Activated CD4-positive, alpha-beta T cell treated with anti-CD3 and anti-CD28 coated beads for 1 hour (primary cell): ENCODE data around the gene NDUFB11.

Source experiments
- DNase-seq: peaks from one replicate; pipeline ENCODE4 v3.0.0-alpha.2; 2020

Gene NDUFB11

GRCh38 chrX:47144626-47145394, at the start of gene NDUFB11, which contains the start of gene RBM10:
NDUFB11 (minus strand) TSS chrX:47144702; CDS start chrX:47144679, 23 bp downstream.
RBM10 (plus strand) TSS chrX:47145221; CDS start chrX:47147482, 2,261 bp downstream.
- peak; percentile 77 for DNase-seq

DNA sequence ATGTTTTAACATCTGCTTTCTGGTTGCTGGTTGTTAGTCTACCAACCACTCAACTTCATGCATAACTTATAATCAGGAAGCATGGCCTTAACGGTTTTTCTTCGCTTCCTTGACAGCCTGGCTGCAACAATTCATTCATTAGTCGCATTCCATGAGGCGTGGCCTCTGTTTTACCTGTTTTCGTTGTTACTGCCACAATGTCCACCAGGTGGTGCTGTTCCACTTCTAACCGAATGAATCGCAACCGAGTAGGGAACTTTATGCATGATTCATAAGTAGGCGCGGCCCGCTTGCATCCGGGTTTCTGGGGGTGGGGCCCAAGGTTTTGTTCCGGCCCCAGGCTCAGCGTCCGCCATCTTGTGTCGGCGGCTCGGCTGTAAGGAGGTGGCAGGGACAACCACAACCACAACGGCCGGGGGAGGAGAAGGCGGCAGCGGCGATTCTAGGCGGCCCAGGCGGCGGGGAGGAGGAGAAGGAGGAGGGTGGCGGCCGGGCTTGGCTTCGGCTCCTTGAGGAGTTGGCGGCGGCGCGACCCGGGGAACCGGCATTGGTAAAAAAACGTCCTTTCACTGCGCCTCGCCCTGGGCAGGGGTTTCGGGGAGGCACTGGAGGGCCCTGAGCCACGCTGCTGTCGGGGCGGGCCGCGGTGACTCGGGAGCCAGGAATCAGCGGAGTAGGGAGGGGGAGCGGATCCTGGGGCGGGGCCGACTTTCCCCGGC, 49.1 kb upstream of the NDUFB11 start, which contains the start of gene UBA1:
UBA1 (plus strand) TSS at position 355 of the 719 bp plus-strand sequence. CDS start 4,974 bp downstream, outside the sequence.
- peak; percentile 87 for DNase-seq

DNA sequence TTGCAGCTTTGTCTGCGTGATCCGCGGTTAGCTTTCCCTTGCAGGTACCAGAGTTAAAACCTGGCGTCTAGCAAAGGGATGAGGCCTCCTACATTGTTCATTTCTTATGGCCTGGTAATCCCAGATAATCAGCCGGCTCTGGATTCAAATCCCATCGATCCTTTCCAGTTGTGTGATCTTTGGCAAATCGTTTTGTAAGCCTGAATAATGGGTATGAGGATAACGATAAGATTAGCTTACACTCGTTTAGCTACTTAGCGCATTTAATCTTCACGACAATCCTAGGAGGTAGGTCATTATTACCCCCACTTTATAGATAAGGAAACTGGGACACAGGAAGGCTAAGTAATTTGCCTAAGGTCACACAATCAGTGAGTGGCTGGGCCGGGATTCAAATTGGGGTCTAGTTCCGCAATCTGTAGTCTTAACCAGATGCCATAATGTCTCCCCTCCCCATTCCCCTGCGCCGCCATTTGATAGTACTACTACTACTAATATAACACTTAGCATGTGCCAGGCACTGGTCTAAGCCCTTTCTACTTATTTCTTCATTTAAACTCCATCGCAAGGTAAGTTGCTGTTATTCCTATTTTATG, 47.4 kb upstream of the NDUFB11 start:
- DNase-seq: no peak

GRCh38 chrX:47191331-47191730, 46.8 kb upstream of the NDUFB11 start:
- peak; percentile 18 for DNase-seq

DNA sequence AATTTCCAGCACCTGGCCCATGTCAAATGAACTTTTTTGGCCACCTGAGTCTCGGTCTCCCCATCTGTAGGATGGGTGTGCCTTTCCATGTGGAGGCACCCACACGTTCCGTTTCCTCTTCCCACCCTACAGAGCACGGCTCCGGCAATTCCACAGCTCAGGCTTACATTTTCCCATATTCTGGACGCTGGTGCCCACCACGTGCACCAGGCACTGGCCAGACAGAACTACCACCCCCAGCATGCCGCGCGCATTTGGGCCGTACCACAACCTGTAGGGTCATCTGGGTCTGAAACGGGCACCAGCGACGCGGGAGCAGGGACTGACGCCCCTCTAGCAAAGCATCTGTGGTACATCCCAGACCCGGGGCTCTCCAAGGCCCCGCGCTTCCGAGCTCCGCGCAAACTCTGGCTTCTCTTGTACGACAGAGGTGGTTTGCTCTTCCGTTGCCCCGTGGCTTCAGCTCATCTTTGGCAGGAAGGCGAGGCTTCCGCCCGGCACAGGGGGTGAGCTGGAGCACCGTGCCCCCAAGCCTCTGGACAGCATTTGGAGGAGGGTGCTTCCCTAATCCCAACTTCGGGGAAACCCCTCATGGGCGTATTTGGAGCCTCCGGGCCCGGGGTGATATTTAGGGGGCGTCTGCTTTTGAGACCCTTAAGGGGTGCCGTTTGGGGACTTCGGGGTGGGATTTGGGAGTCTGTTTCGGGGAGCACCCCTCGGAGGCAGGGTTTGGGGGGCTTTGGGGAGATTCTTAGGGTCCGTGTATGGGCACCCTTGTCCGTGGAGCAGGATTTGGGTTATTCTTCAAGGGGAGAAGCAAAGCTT, 46.2 kb upstream of the NDUFB11 start:
- peak; percentile 64 for DNase-seq

- DNase-seq: no peak
These were observed 45.4 kb upstream of the NDUFB11 start for GRCh38 chrX:47189906-47190305.

DNA sequence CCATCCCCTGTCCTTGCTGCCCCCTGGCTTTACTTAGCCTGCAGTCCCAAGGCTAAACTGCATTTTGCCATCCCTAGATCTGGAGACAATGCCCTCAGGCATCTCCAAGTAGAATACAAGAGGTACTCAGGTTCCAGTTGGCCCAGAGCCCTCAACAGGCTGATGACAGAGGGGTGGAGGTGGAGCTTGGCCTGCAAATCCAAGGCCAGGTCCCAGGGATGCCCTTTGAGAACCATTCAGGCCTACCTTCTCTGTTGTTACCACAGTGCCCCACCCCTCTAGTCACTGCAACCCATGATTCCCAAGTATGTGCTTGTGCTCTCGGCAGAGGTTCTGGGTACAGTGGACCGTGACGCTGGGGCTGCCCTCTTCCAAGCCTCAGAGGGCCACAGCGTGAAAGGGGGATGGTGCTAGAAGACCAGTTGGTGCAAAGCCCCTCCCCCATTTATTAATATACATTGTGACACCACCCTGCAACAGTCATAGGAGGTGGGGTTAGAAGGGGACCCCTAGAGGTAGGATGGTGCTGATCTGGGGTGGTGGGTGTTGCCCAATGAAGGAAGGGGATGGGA, 42.7 kb upstream of the NDUFB11 start:
- DNase-seq: no peak

DNA sequence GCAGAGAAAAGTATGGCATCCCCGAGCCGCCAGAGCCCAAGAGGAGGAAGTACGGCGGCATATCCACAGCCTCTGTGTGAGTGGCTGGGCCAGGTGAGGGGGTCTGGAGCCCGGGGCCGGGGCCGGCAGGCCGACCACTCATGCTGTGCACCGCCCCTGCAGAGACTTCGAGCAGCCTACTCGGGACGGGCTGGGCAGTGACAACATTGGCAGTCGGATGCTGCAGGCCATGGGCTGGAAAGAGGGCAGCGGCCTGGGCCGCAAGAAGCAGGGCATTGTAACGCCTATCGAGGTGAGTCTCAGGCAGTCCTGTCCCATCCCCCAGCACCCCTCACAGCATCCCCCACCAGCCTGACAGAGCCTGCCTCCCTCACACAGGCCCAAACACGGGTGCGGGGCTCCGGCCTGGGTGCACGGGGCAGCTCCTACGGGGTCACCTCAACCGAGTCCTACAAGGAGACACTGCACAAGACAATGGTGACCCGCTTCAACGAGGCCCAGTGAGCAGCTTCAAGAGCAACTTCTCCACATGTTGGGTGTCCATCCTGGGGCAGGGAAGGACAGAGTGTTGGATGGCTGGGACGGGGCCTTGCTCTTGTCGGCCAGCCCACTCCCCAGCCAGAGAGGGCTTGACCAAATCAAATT, 41.7 kb upstream of the NDUFB11 start:
- no peak for DNase-seq

DNA sequence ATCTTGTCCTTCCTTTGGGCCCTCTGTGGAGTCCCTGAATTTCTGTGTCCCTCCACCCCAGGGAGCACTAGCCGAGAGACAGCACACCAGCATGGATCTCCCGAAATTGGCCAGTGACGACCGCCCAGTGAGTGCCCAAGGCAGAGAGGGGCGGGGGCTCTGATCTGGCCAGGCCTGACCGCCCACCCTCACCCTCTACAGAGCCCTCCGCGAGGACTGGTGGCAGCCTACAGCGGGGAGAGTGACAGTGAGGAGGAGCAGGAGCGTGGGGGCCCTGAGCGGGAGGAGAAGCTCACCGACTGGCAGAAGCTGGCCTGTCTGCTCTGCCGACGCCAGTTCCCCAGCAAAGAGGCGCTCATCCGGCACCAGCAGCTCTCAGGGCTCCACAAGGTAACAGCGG, 40.7 kb upstream of the NDUFB11 start:
- no peak for DNase-seq

DNA sequence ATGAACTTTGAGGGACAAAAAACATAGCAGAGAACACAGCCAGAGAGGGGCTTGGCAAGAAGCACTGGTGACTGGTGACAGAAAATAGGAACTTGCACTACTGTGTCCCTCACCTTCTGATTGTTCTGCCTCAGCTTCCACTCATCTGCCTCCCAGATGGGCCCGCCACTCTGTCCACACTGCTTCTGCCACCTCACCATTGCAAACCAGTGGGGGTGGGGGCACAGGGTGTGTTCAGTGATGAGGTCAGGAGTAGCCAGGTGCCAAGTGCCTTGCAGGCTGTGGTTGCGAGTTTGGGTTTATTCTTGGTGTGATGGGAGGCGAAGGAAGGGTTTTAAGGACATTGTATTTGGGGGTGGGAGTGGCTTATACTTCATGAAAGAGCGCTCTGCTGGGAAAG, 40.0 kb upstream of the NDUFB11 start:
- no peak for DNase-seq

DNA sequence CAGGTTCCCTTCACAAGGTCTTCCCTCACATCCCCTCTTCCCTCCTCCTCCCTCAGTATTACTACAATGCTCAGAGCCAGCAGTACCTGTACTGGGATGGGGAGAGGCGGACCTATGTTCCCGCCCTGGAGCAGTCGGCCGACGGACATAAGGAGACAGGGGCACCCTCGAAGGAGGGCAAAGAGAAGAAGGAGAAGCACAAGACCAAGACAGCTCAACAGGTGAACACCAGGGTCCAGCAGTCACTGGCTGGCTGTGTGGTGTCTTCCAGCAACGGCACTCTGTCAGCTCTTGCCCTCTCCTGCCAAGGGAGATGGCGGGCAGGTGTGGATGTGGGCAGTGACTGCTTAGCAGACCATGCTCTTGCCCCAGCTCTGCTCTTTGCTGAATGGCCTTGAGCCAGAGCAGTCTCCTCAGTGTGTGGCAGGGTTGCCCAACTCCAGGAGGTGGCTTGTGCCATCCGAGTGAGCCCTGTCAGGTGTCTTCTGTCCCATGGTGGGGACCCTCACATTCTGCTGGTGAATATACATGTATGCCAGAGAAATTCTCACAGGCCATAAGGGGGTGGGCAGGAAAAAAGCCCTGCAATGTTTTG, 37.7 kb upstream of the NDUFB11 start:
- DNase-seq: no peak

- no peak for DNase-seq
These were observed 36.8 kb upstream of the NDUFB11 start for GRCh38 chrX:47181301-47181700.

- DNase-seq: no peak
These were observed 35.8 kb upstream of the NDUFB11 start for GRCh38 chrX:47180346-47180745.

GRCh38 chrX:47179928-47180255, 35.4 kb upstream of the NDUFB11 start:
- no peak for DNase-seq

DNA sequence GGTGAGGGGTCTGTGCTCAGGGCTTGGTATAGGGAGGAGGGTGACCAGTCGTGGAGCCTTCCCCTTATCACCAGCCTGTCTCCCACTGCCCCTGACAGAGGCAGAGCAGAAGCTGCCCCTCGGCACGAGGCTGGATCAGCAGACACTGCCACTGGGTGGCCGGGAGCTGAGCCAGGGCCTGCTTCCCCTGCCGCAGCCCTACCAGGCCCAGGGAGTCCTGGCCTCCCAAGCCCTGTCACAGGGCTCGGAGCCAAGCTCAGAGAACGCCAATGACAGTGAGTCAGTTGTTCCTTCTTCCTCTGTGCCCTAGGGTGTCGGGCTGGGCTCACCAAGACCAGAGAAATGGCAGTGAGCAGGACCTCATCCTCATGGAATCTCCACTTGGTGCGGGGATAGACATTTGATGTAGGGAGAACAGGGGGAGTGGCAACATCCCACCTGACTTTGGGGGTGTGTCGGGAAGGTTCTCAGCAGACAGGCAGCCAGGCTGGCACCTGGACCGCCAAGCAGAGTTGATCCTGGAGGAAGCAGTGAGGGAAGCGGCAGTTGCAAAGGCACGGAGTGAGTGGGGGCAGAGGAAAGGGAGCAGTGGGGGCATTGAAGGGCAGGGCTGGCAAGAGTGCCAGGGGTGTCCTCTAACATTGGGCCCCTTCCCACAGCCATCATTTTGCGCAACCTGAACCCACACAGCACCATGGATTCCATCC, 34.9 kb upstream of the NDUFB11 start:
- DNase-seq: no peak

DNA sequence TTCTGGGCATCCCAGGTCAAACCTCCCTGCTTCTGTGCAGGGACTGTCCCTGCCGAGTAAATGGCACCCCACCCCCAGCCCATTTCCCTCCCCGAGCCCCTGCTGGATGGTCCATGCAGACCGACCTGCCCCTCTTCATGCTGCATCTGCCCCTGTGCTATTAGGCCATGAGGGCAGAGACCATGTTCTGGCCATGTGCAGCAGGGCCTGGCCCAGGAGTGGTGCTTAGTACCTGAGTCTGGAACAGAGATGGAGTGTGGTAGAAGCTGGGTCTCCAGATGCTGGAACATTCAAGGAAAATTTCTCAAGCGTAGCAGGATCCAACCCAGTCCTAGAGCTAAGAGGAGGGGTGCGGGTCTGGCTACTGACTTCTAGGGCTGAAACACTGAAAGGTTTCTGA, 33.8 kb upstream of the NDUFB11 start:
- DNase-seq: no peak

GRCh38 chrX:47177079-47177478, 32.6 kb upstream of the NDUFB11 start:
- DNase-seq: no peak

- DNase-seq: no peak
These were observed 31.7 kb upstream of the NDUFB11 start for GRCh38 chrX:47176101-47176740.

- no peak for DNase-seq
These were observed 31.1 kb upstream of the NDUFB11 start for GRCh38 chrX:47175588-47175980.

DNA sequence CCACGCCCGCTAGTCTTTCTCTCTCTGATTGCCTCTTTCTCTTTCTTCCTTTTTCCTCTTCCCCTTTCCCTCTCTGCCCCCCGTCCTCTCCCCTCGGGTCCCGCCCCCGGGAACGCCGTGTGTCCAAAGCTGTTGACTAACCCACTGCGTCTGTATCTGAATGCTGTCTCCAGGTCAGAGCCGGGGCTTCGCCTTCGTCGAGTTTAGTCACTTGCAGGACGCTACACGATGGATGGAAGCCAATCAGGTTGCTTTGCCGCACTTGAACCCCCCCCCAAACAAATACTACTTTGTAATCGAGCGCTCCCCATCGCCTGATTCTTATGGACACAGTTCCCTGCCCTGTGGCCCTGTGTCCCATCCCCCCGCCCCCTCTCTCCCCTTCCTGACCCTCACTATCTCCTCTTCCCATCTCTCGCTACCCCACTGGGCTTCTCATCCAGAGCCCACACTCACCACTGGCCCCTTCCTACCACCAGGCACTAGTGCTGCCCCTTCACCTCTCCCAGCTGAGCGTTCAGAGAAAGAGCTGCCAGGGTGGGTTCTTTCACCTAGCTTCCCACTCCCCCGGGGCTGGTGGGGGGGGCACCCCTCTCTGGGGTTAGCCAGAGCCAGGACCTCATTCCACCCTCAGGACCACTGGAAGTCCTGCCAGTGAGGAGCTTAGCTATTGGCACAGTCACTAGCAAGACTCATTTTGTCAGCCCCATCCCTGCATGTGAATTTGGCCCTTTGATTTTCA, 30.5 kb upstream of the NDUFB11 start:
- no peak for DNase-seq
